ENCODE results near the gene ANKMY2. TPM values are rescaled to one million over a fixed set of nuclear protein-coding genes. Genes with fewer than 3 reads are reported as not detected.

Gene ANKMY2
- total and polyA plus RNA-seq, 4 donors = 43.3 to 61.3 (median 47.1) TPM

GRCh38 chr7:16636555-16637101 lies 8.9 kb downstream of the ANKMY2 start:
- H3K27me3 ChIP-seq (ENCODE audit: control insufficient read depth, insufficient read depth, low read length) = no peaks in the 10 kb centered on the region
- H3K4me3 ChIP-seq (ENCODE audit: low read depth, low read length) = no peak overlapping the region
- H3K27ac ChIP-seq (ENCODE audit: low read depth, low read length) = no peak overlapping the region
- no peaks in the 10 kb centered on the region for H3K9me3 ChIP-seq (ENCODE audit: control insufficient read depth, insufficient read depth, low read length)
- no CpG with 5 or more reads among the region's 1 CpG for WGBS (ENCODE audit: insufficient coverage)
- DNase-seq (ENCODE audit: low read depth in 4 of 6, low spot score in 6 of 6) = peak in 1 of 6 donors; percentile 47
- peaks cover 3% of the 10 kb centered on the region for H3K36me3 ChIP-seq (ENCODE audit: control insufficient read depth, insufficient read depth, low read length)
- H3K4me1 ChIP-seq (ENCODE audit: control insufficient read depth, insufficient read depth, low read length) = no peaks in the 10 kb centered on the region

- 46% methylated on average over 3 of the region's 4 CpGs for WGBS (ENCODE audit: insufficient coverage)
- H3K4me3 ChIP-seq (ENCODE audit: low read depth, low read length) = no peak overlapping the region
- H3K36me3 ChIP-seq (ENCODE audit: control insufficient read depth, insufficient read depth, low read length) = peaks cover 3% of the 10 kb centered on the region
- peak in 1 of 6 donors; percentile 74 for DNase-seq (ENCODE audit: low read depth in 4 of 6, low spot score in 6 of 6)
- no peaks in the 10 kb centered on the region for H3K4me1 ChIP-seq (ENCODE audit: control insufficient read depth, insufficient read depth, low read length)
- no peaks in the 10 kb centered on the region for H3K9me3 ChIP-seq (ENCODE audit: control insufficient read depth, insufficient read depth, low read length)
- no peaks in the 10 kb centered on the region for H3K27me3 ChIP-seq (ENCODE audit: control insufficient read depth, insufficient read depth, low read length)
- peak overlapping the region; percentile 15 for H3K27ac ChIP-seq (ENCODE audit: low read depth, low read length)
Measured at GRCh38 chr7:16634271-16634738, 11.2 kb downstream of the ANKMY2 start.

- peaks cover 3% of the 10 kb centered on the region for H3K36me3 ChIP-seq (ENCODE audit: control insufficient read depth, insufficient read depth, low read length)
- WGBS (ENCODE audit: insufficient coverage) = 53% methylated on average over 1 of the region's 1 CpG
- no peaks in the 10 kb centered on the region for H3K27me3 ChIP-seq (ENCODE audit: control insufficient read depth, insufficient read depth, low read length)
- no peak overlapping the region for H3K27ac ChIP-seq (ENCODE audit: low read depth, low read length)
- DNase-seq (ENCODE audit: low read depth in 4 of 6, low spot score in 6 of 6) = no peak
- H3K4me1 ChIP-seq (ENCODE audit: control insufficient read depth, insufficient read depth, low read length) = no peaks in the 10 kb centered on the region
- no peak overlapping the region for H3K4me3 ChIP-seq (ENCODE audit: low read depth, low read length)
- no peaks in the 10 kb centered on the region for H3K9me3 ChIP-seq (ENCODE audit: control insufficient read depth, insufficient read depth, low read length)
Measured at GRCh38 chr7:16630654-16631053, 14.9 kb downstream of the ANKMY2 start.

- no peaks in the 10 kb centered on the region for H3K4me1 ChIP-seq (ENCODE audit: control insufficient read depth, insufficient read depth, low read length)
- peaks cover 6% of the 10 kb centered on the region for H3K36me3 ChIP-seq (ENCODE audit: control insufficient read depth, insufficient read depth, low read length)
- H3K9me3 ChIP-seq (ENCODE audit: control insufficient read depth, insufficient read depth, low read length) = no peaks in the 10 kb centered on the region
- DNase-seq (ENCODE audit: low read depth in 4 of 6, low spot score in 6 of 6) = no peak
- no CpG with 5 or more reads among the region's 2 CpGs for WGBS (ENCODE audit: insufficient coverage)
- no peak overlapping the region for H3K4me3 ChIP-seq (ENCODE audit: low read depth, low read length)
- no peak overlapping the region for H3K27ac ChIP-seq (ENCODE audit: low read depth, low read length)
- no peaks in the 10 kb centered on the region for H3K27me3 ChIP-seq (ENCODE audit: control insufficient read depth, insufficient read depth, low read length)
Measured at GRCh38 chr7:16627236-16627635, 18.3 kb downstream of the ANKMY2 start.

- H3K4me3 ChIP-seq (ENCODE audit: low read depth, low read length) = no peak overlapping the region
- peaks cover 7% of the 10 kb centered on the region for H3K36me3 ChIP-seq (ENCODE audit: control insufficient read depth, insufficient read depth, low read length)
- H3K4me1 ChIP-seq (ENCODE audit: control insufficient read depth, insufficient read depth, low read length) = no peaks in the 10 kb centered on the region
- no peaks in the 10 kb centered on the region for H3K27me3 ChIP-seq (ENCODE audit: control insufficient read depth, insufficient read depth, low read length)
- no peak for DNase-seq (ENCODE audit: low read depth in 4 of 6, low spot score in 6 of 6)
- no peaks in the 10 kb centered on the region for H3K9me3 ChIP-seq (ENCODE audit: control insufficient read depth, insufficient read depth, low read length)
- WGBS (ENCODE audit: insufficient coverage) = no CpG with 5 or more reads among the region's 2 CpGs
- no peak overlapping the region for H3K27ac ChIP-seq (ENCODE audit: low read depth, low read length)
Measured at GRCh38 chr7:16626388-16626787, 19.2 kb downstream of the ANKMY2 start.

- WGBS (ENCODE audit: insufficient coverage) = no CpG with 5 or more reads among the region's 2 CpGs
- Histone ChIP-seq H3K27me3 (ENCODE audit: control insufficient read depth, insufficient read depth, low read length) (no peaks in the 10 kb centered on the region), H3K36me3 (ENCODE audit: control insufficient read depth, insufficient read depth, low read length) (peaks cover 11% of the 10 kb centered on the region), H3K9me3 (ENCODE audit: control insufficient read depth, insufficient read depth, low read length) (no peaks in the 10 kb centered on the region), H3K27ac (ENCODE audit: low read depth, low read length) (no peak overlapping the region), H3K4me1 (ENCODE audit: control insufficient read depth, insufficient read depth, low read length) (no peaks in the 10 kb centered on the region), H3K4me3 (ENCODE audit: low read depth, low read length) (no peak overlapping the region)
- DNase-seq (ENCODE audit: low read depth in 4 of 6, low spot score in 6 of 6) = no peak
Measured at GRCh38 chr7:16619979-16620408, 25.6 kb downstream of the ANKMY2 start.

GRCh38 chr7:16616542-16616941 lies 29.0 kb downstream of the ANKMY2 start:
- no peaks in the 10 kb centered on the region for H3K4me1 ChIP-seq (ENCODE audit: control insufficient read depth, insufficient read depth, low read length)
- DNase-seq (ENCODE audit: low read depth in 4 of 6, low spot score in 6 of 6) = no peak
- no peak overlapping the region for H3K27ac ChIP-seq (ENCODE audit: low read depth, low read length)
- H3K36me3 ChIP-seq (ENCODE audit: control insufficient read depth, insufficient read depth, low read length) = peaks cover 11% of the 10 kb centered on the region
- no peaks in the 10 kb centered on the region for H3K27me3 ChIP-seq (ENCODE audit: control insufficient read depth, insufficient read depth, low read length)
- no peaks in the 10 kb centered on the region for H3K9me3 ChIP-seq (ENCODE audit: control insufficient read depth, insufficient read depth, low read length)
- WGBS (ENCODE audit: insufficient coverage) = 90% methylated on average over 16 of the region's 18 CpGs
- no peak overlapping the region for H3K4me3 ChIP-seq (ENCODE audit: low read depth, low read length)

- no peak overlapping the region for H3K27ac ChIP-seq (ENCODE audit: low read depth, low read length)
- peaks cover 11% of the 10 kb centered on the region for H3K36me3 ChIP-seq (ENCODE audit: control insufficient read depth, insufficient read depth, low read length)
- DNase-seq (ENCODE audit: low read depth in 4 of 6, low spot score in 6 of 6) = no peak
- no peaks in the 10 kb centered on the region for H3K27me3 ChIP-seq (ENCODE audit: control insufficient read depth, insufficient read depth, low read length)
- no CpG with 5 or more reads among the region's 4 CpGs for WGBS (ENCODE audit: insufficient coverage)
- no peaks in the 10 kb centered on the region for H3K4me1 ChIP-seq (ENCODE audit: control insufficient read depth, insufficient read depth, low read length)
- H3K4me3 ChIP-seq (ENCODE audit: low read depth, low read length) = no peak overlapping the region
- no peaks in the 10 kb centered on the region for H3K9me3 ChIP-seq (ENCODE audit: control insufficient read depth, insufficient read depth, low read length)
Measured at GRCh38 chr7:16616122-16616521, 29.4 kb downstream of the ANKMY2 start.

- no peaks in the 10 kb centered on the region for H3K4me1 ChIP-seq (ENCODE audit: control insufficient read depth, insufficient read depth, low read length)
Measured at GRCh38 chr7:16615228-16615627, 30.3 kb downstream of the ANKMY2 start.

GRCh38 chr7:16611711-16612110 lies 33.8 kb downstream of the ANKMY2 start:
- Histone ChIP-seq H3K9me3 (ENCODE audit: control insufficient read depth, insufficient read depth, low read length) (no peaks in the 10 kb centered on the region), H3K36me3 (ENCODE audit: control insufficient read depth, insufficient read depth, low read length) (peaks cover 8% of the 10 kb centered on the region), H3K27me3 (ENCODE audit: control insufficient read depth, insufficient read depth, low read length) (no peaks in the 10 kb centered on the region), H3K4me1 (ENCODE audit: control insufficient read depth, insufficient read depth, low read length) (no peaks in the 10 kb centered on the region), H3K27ac (ENCODE audit: low read depth, low read length) (no peak overlapping the region), H3K4me3 (ENCODE audit: low read depth, low read length) (no peak overlapping the region)
- no peak for DNase-seq (ENCODE audit: low read depth in 4 of 6, low spot score in 6 of 6)
- 100% methylated on average over 1 of the region's 2 CpGs for WGBS (ENCODE audit: insufficient coverage)

More at GRCh38 chr7:16615228-16615627, 30.3 kb downstream of the ANKMY2 start:
- no peak overlapping the region for H3K27ac ChIP-seq (ENCODE audit: low read depth, low read length)
- no peak for DNase-seq (ENCODE audit: low read depth in 4 of 6, low spot score in 6 of 6)
- no peaks in the 10 kb centered on the region for H3K27me3 ChIP-seq (ENCODE audit: control insufficient read depth, insufficient read depth, low read length)
- no peaks in the 10 kb centered on the region for H3K9me3 ChIP-seq (ENCODE audit: control insufficient read depth, insufficient read depth, low read length)
- peaks cover 11% of the 10 kb centered on the region for H3K36me3 ChIP-seq (ENCODE audit: control insufficient read depth, insufficient read depth, low read length)
- no peak overlapping the region for H3K4me3 ChIP-seq (ENCODE audit: low read depth, low read length)
- no CpG with 5 or more reads among the region's 5 CpGs for WGBS (ENCODE audit: insufficient coverage)
